ENCODE results near the gene LRMDA.

The LRMDA gene

GRCh38 chr10:76160446-76161300, 729.2 kb downstream of the LRMDA start:
- peak overlapping the region; percentile 15 for H3K27ac Mint-ChIP-seq
- peaks cover 13% of the 10 kb centered on the region for H3K4me1 Mint-ChIP-seq
- TF ChIP-seq, protein P1, sequence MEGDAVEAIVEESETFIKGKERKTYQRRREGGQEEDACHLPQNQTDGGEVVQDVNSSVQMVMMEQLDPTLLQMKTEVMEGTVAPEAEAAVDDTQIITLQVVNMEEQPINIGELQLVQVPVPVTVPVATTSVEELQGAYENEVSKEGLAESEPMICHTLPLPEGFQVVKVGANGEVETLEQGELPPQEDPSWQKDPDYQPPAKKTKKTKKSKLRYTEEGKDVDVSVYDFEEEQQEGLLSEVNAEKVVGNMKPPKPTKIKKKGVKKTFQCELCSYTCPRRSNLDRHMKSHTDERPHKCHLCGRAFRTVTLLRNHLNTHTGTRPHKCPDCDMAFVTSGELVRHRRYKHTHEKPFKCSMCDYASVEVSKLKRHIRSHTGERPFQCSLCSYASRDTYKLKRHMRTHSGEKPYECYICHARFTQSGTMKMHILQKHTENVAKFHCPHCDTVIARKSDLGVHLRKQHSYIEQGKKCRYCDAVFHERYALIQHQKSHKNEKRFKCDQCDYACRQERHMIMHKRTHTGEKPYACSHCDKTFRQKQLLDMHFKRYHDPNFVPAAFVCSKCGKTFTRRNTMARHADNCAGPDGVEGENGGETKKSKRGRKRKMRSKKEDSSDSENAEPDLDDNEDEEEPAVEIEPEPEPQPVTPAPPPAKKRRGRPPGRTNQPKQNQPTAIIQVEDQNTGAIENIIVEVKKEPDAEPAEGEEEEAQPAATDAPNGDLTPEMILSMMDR (IDR thresholded peaks at IDR 0.05) = no peak
- peaks cover 18% of the 10 kb centered on the region for H3K9me3 Mint-ChIP-seq
- peaks cover 4% of the 10 kb centered on the region for H3K36me3 Mint-ChIP-seq (ENCODE audit: low read depth)
- H3K27me3 Mint-ChIP-seq (ENCODE audit: low read depth, poor library complexity) = no peaks in the 10 kb centered on the region
- no peak overlapping the region for H3K4me3 Mint-ChIP-seq
- no peak for DNase-seq

DNA sequence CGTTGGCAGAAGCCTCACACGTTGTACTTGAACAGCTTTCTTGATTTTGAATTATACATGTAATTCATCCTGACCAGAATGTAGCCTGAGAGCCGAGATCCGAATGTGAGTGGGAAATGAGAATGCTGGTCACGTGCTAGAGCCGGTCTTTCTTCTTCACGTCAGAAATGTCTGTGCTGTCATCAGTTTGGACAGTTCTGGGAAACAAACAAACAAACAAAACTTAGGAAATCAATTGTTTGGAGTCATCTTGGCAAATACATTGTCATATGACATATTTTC, 729.8 kb downstream of the LRMDA start:
- no peak for DNase-seq
- Mint-ChIP-seq H3K4me3 (no peak overlapping the region), H3K9me3 (peaks cover 23% of the 10 kb centered on the region), H3K4me1 (peaks cover 7% of the 10 kb centered on the region), H3K27ac (no peak overlapping the region), H3K27me3 (ENCODE audit: low read depth, poor library complexity) (no peaks in the 10 kb centered on the region), H3K36me3 (ENCODE audit: low read depth) (peaks cover 8% of the 10 kb centered on the region)
- TF ChIP-seq, protein P1 (IDR thresholded peaks at IDR 0.05) = no peak

DNA sequence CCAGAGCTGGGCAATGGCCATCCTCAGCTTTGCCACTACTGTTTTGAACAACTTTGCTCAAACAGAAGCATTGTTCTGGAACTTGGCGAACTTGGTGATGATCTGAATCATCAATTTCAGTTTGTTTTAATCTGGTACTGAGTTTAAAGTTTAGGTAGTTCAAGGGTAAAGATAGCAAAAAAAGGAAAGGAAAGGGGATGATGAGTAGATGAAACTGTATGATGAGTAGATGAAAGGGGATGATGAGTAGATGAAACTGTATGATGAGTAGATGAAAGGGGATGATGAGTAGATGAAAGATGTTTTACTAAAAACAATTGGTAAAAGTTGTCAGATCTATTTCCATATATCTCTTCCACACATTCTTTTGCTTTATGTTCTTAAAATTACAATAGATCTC, 737.0 kb downstream of the LRMDA start:
- peaks cover 14% of the 10 kb centered on the region for H3K36me3 Mint-ChIP-seq (ENCODE audit: low read depth)
- H3K27me3 Mint-ChIP-seq (ENCODE audit: low read depth, poor library complexity) = peaks cover 5% of the 10 kb centered on the region
- TF ChIP-seq, protein P1 (IDR thresholded peaks at IDR 0.05) = no peak
- peaks cover 40% of the 10 kb centered on the region for H3K9me3 Mint-ChIP-seq
- H3K4me1 Mint-ChIP-seq = no peaks in the 10 kb centered on the region
- no peak overlapping the region for H3K4me3 Mint-ChIP-seq
- DNase-seq = no peak
- no peak overlapping the region for H3K27ac Mint-ChIP-seq

GRCh38 chr10:76169246-76169645, 737.8 kb downstream of the LRMDA start:
- no peak for DNase-seq
- H3K27ac Mint-ChIP-seq = no peak overlapping the region
- no peaks in the 10 kb centered on the region for H3K4me1 Mint-ChIP-seq
- peaks cover 5% of the 10 kb centered on the region for H3K27me3 Mint-ChIP-seq (ENCODE audit: low read depth, poor library complexity)
- H3K9me3 Mint-ChIP-seq = peaks cover 45% of the 10 kb centered on the region
- TF ChIP-seq, protein P1 (IDR thresholded peaks at IDR 0.05) = no peak
- peaks cover 14% of the 10 kb centered on the region for H3K36me3 Mint-ChIP-seq (ENCODE audit: low read depth)
- H3K4me3 Mint-ChIP-seq = no peak overlapping the region

DNA sequence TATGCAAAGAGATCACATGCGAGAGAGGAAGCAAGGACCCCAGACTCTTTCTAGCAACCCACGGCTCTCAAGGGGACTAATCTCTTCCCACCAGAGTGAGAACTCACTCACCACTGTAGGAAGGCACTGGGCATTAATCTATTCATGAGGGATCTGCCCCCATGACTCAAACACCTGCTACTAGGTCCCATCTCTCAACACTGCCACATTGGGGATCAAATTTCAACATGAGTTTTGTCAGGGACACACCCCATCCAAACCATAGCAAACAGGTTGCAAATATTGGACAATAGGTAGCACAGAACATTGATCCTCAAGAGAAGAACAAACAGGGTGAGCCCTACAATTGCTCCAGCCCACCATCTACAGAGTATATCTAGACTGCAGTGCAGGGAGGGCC, 740.6 kb downstream of the LRMDA start:
- Mint-ChIP-seq H3K36me3 (ENCODE audit: low read depth) (no peaks in the 10 kb centered on the region), H3K27ac (no peak overlapping the region), H3K4me3 (no peak overlapping the region), H3K27me3 (ENCODE audit: low read depth, poor library complexity) (peaks cover 5% of the 10 kb centered on the region), H3K9me3 (peaks cover 25% of the 10 kb centered on the region), H3K4me1 (no peaks in the 10 kb centered on the region)
- no peak for DNase-seq
- TF ChIP-seq, protein P1 (IDR thresholded peaks at IDR 0.05) = no peak

Measured in nephron progenitor cell (in vitro differentiated cells).